ENCODE measurements around the gene ARMC2. TPM values are rescaled to one million over a fixed set of nuclear protein-coding genes. Genes with fewer than 3 reads are reported as not detected.

The ARMC2 gene
- total RNA-seq, 1 donor from 2014 or later = 5.2 TPM

DNA sequence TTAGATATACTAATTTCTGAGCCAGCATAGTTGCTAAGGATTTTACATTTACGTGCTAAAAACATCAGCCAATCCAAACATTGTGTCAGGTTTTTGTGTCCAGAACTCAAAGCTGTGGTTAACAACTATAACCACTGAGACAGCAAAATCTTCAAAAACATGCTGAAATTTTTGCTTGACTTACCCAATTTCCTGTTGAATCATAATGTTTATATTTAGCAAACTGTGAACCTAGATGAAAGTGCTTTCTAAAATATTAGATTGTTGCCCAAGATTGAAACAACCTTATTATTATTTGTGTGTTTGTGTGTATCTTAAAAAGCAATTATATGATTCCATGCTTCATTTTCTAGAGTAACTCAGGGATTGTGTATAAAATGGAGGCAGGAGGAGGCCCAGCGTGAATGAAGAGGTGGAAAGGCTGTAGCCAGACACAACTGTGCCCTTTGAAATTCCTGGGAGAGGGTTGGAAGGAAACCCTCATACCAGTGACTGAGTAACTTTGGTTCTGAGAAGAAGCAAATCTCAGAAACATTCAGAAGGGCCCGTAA is 48.0 kb downstream of the ARMC2 start:
- H3K4me3 Mint-ChIP-seq (ENCODE audit: unreplicated experiment) = peak overlapping the region; percentile 58
- Histone ChIP-seq H3K79me2 (ENCODE audit: insufficient read depth, low read length) (no peaks in the 10 kb centered on the region), H3K27me3 (ENCODE audit: insufficient read depth, low read length) (no peaks in the 10 kb centered on the region), H3K9ac (ENCODE audit: low read length) (peak overlapping the region; percentile 45), H3K4me3 (ENCODE audit: insufficient read depth, low read depth, low read length) (no peak overlapping the region), H2AFZ (ENCODE audit: low read depth, low read length) (peak overlapping the region; percentile 0), H3K4me1 (ENCODE audit: insufficient read depth, low read length) (peaks cover 19% of the 10 kb centered on the region), H4K20me1 (ENCODE audit: insufficient read depth, low read length) (no peaks in the 10 kb centered on the region), H3K9me3 (ENCODE audit: insufficient read depth, low read depth, low read length) (no peaks in the 10 kb centered on the region), H3K36me3 (ENCODE audit: insufficient read depth, low read length) (no peaks in the 10 kb centered on the region), H3K27ac (ENCODE audit: low read depth, low read length) (peak overlapping the region; percentile 75), H3K4me2 (ENCODE audit: low read length) (peak overlapping the region; percentile 71)
- peaks cover 21% of the 10 kb centered on the region for H3K4me1 Mint-ChIP-seq (ENCODE audit: low read depth, unreplicated experiment)
- H3K27ac Mint-ChIP-seq (ENCODE audit: unreplicated experiment) = peak overlapping the region; percentile 98
- FAIRE-seq (peak; percentile 43), DNase-seq (ENCODE audit: low read depth) (peak; percentile 94)
- no peaks in the 10 kb centered on the region for H3K9me3 Mint-ChIP-seq (ENCODE audit: unreplicated experiment)
- H3K27me3 Mint-ChIP-seq (ENCODE audit: low read depth, unreplicated experiment) = no peaks in the 10 kb centered on the region
- no peak for TF ChIP-seq EZH2 (IDR thresholded peaks at IDR 0.05; ENCODE audit: insufficient read depth, low read length)
- H3K36me3 Mint-ChIP-seq (ENCODE audit: low read depth, unreplicated experiment) = no peaks in the 10 kb centered on the region

DNA sequence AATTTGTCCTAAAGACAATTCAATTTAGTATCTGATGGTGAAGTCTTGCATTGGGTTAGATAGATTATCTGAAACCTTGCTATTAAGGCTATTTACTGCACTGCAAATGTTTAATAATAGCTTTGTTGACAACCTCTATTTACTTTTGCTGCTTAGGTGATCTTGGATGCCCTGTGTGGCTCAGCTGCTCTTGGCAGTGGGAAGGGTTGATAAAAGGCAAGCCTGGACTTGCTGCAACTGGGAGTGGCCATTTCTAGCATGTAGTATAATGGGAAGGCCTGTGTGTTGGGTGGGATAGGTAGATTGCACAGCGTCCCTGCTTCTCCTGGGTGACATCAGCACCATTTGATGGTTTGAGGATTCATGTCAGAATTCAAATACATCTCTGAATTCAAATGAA is 49.1 kb downstream of the ARMC2 start:
- FAIRE-seq (no peak), DNase-seq (ENCODE audit: low read depth) (peak; percentile 49)
- Mint-ChIP-seq H3K27ac (ENCODE audit: unreplicated experiment) (peak overlapping the region; percentile 98), H3K4me1 (ENCODE audit: low read depth, unreplicated experiment) (peaks cover 26% of the 10 kb centered on the region), H3K4me3 (ENCODE audit: unreplicated experiment) (no peak overlapping the region), H3K9me3 (ENCODE audit: unreplicated experiment) (no peaks in the 10 kb centered on the region), H3K36me3 (ENCODE audit: low read depth, unreplicated experiment) (no peaks in the 10 kb centered on the region), H3K27me3 (ENCODE audit: low read depth, unreplicated experiment) (no peaks in the 10 kb centered on the region)
- H3K27me3 ChIP-seq (ENCODE audit: insufficient read depth, low read length) = no peaks in the 10 kb centered on the region
- H3K4me3 ChIP-seq (ENCODE audit: insufficient read depth, low read depth, low read length) = no peak overlapping the region
- H2AFZ ChIP-seq (ENCODE audit: low read depth, low read length) = no peak overlapping the region
- H3K9ac ChIP-seq (ENCODE audit: low read length) = no peak overlapping the region
- no peaks in the 10 kb centered on the region for H3K79me2 ChIP-seq (ENCODE audit: insufficient read depth, low read length)
- H3K27ac ChIP-seq (ENCODE audit: low read depth, low read length) = peak overlapping the region; percentile 75
- no peak overlapping the region for H3K4me2 ChIP-seq (ENCODE audit: low read length)
- H3K36me3 ChIP-seq (ENCODE audit: insufficient read depth, low read length) = no peaks in the 10 kb centered on the region
- no peaks in the 10 kb centered on the region for H4K20me1 ChIP-seq (ENCODE audit: insufficient read depth, low read length)
- peaks cover 19% of the 10 kb centered on the region for H3K4me1 ChIP-seq (ENCODE audit: insufficient read depth, low read length)
- no peaks in the 10 kb centered on the region for H3K9me3 ChIP-seq (ENCODE audit: insufficient read depth, low read depth, low read length)
- no peak for TF ChIP-seq EZH2 (IDR thresholded peaks at IDR 0.05; ENCODE audit: insufficient read depth, low read length)
- TF ChIP-seq, protein P1, sequence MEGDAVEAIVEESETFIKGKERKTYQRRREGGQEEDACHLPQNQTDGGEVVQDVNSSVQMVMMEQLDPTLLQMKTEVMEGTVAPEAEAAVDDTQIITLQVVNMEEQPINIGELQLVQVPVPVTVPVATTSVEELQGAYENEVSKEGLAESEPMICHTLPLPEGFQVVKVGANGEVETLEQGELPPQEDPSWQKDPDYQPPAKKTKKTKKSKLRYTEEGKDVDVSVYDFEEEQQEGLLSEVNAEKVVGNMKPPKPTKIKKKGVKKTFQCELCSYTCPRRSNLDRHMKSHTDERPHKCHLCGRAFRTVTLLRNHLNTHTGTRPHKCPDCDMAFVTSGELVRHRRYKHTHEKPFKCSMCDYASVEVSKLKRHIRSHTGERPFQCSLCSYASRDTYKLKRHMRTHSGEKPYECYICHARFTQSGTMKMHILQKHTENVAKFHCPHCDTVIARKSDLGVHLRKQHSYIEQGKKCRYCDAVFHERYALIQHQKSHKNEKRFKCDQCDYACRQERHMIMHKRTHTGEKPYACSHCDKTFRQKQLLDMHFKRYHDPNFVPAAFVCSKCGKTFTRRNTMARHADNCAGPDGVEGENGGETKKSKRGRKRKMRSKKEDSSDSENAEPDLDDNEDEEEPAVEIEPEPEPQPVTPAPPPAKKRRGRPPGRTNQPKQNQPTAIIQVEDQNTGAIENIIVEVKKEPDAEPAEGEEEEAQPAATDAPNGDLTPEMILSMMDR (IDR thresholded peaks at IDR 0.05; ENCODE audit: insufficient read depth, low read depth, low read length) = no peak

DNA sequence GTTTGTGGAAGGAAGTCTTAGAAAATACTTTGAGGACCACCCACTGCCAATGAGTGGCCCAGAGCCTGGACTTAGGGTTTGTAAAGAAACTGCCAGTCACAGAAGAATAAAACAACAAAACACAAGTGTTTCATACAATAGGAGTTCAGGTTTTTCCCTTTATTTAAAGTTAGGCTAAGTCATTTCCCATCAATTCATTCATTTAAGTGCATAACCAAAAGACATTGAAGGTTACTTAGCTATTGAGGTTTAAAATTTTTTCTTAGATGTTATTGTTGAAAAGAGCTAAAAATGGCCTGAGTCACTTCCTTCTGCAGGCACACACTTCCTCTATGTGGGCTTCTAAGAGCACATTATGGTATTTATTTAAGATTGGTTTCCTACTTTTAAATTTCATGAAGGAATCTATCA is 54.2 kb downstream of the ARMC2 start:
- Histone ChIP-seq H3K4me2 (ENCODE audit: low read length) (no peak overlapping the region), H2AFZ (ENCODE audit: low read depth, low read length) (peak overlapping the region; percentile 20), H3K4me3 (ENCODE audit: insufficient read depth, low read depth, low read length) (no peak overlapping the region), H3K4me1 (ENCODE audit: insufficient read depth, low read length) (peaks cover 2% of the 10 kb centered on the region), H3K36me3 (ENCODE audit: insufficient read depth, low read length) (no peaks in the 10 kb centered on the region), H3K27ac (ENCODE audit: low read depth, low read length) (no peak overlapping the region), H3K9ac (ENCODE audit: low read length) (no peak overlapping the region), H4K20me1 (ENCODE audit: insufficient read depth, low read length) (no peaks in the 10 kb centered on the region), H3K79me2 (ENCODE audit: insufficient read depth, low read length) (no peaks in the 10 kb centered on the region), H3K9me3 (ENCODE audit: insufficient read depth, low read depth, low read length) (no peaks in the 10 kb centered on the region), H3K27me3 (ENCODE audit: insufficient read depth, low read length) (no peaks in the 10 kb centered on the region)
- Mint-ChIP-seq H3K27me3 (ENCODE audit: low read depth, unreplicated experiment) (no peaks in the 10 kb centered on the region), H3K36me3 (ENCODE audit: low read depth, unreplicated experiment) (no peaks in the 10 kb centered on the region), H3K4me3 (ENCODE audit: unreplicated experiment) (no peak overlapping the region), H3K9me3 (ENCODE audit: unreplicated experiment) (no peaks in the 10 kb centered on the region), H3K4me1 (ENCODE audit: low read depth, unreplicated experiment) (peaks cover 10% of the 10 kb centered on the region), H3K27ac (ENCODE audit: unreplicated experiment) (no peak overlapping the region)
- peak; percentile 35 for DNase-seq (ENCODE audit: low read depth)
- TF ChIP-seq, protein P1 (IDR thresholded peaks at IDR 0.05; ENCODE audit: insufficient read depth, low read depth, low read length) = no peak
- no peak for TF ChIP-seq EZH2 (IDR thresholded peaks at IDR 0.05; ENCODE audit: insufficient read depth, low read length)
- peak; percentile 87 for FAIRE-seq
